Measurements from ENCODE around the gene NDUFV1.

NDUFV1 gene

DNA sequence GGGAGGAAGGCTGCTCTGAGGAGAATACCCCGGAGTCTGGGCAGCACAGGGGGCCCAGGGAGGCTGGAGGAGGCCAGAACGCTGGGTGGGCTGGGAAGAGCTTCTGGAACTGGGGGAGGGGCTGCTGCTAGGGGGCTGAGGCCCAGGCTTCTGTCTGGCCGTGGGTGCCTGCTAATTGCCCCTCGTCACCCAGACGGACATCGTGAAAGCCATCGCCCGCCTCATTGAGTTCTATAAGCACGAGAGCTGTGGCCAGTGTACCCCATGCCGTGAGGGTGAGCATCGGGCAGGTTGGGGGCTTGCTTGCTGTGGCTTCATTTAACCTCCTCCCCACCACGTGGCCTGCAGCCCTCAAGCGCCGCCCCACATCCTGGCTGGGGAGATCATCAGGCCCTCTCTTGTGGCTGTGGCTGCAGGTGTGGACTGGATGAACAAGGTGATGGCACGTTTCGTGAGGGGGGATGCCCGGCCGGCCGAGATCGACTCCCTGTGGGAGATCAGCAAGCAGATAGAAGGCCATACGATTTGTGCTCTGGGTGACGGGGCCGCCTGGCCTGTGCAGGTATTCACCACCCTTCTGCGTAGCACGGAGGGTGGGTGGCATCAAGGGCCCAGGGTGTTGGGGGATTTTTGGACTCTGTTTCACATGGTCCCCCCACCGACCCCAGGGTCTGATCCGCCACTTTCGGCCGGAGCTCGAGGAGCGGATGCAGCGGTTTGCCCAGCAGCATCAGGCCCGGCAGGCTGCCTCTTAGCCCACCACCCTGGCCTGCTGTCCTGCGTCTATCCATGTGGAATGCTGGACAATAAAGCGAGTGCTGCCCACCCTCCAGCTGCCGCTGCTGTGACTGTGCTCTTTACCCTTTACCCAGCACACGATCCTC, 5.2 kb downstream of the NDUFV1 start:
- H3K4me2 ChIP-seq (ENCODE audit: low read length): no peak overlapping the region
- H3K79me2 ChIP-seq: peaks cover 3% of the 10 kb centered on the region
- no peak overlapping the region for H3K4me3 ChIP-seq (ENCODE audit: low read depth, low read length)
- H3K4me1 ChIP-seq: peaks cover 8% of the 10 kb centered on the region
- no peak overlapping the region for H3K9ac ChIP-seq
- no peaks in the 10 kb centered on the region for H3K9me3 ChIP-seq (ENCODE audit: control insufficient read depth, low read length)
- H3K36me3 ChIP-seq (ENCODE audit: control insufficient read depth, insufficient read depth, low read length): no peaks in the 10 kb centered on the region
- no peak overlapping the region for H2AFZ ChIP-seq
- TF ChIP-seq, protein P1, sequence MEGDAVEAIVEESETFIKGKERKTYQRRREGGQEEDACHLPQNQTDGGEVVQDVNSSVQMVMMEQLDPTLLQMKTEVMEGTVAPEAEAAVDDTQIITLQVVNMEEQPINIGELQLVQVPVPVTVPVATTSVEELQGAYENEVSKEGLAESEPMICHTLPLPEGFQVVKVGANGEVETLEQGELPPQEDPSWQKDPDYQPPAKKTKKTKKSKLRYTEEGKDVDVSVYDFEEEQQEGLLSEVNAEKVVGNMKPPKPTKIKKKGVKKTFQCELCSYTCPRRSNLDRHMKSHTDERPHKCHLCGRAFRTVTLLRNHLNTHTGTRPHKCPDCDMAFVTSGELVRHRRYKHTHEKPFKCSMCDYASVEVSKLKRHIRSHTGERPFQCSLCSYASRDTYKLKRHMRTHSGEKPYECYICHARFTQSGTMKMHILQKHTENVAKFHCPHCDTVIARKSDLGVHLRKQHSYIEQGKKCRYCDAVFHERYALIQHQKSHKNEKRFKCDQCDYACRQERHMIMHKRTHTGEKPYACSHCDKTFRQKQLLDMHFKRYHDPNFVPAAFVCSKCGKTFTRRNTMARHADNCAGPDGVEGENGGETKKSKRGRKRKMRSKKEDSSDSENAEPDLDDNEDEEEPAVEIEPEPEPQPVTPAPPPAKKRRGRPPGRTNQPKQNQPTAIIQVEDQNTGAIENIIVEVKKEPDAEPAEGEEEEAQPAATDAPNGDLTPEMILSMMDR (IDR thresholded peaks at IDR 0.05): no peak
- H3K27me3 ChIP-seq (ENCODE audit: control insufficient read depth, insufficient read depth, low read length): no peaks in the 10 kb centered on the region
- H3K27ac ChIP-seq: no peak overlapping the region

DNA sequence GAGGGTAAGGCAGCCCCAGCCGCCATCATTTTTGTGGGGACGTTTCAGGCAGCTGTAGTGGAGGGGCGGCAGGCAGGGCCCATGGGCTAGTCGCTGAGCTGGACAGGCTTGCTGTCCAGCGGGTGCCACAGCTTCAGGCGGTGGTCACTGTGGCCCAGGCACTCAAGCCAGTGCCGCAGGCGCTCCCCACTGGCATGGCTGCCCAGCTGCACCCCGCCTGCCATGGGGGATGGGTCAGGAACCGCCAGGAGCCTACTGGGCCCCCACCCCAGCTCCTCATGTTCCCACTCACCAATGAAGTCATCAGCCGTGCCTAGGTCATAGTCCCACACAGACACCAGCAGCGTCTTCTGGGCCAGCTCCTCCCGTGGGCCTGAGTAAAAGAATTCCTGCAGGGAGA, 6.0 kb downstream of the NDUFV1 start:
- no peaks in the 10 kb centered on the region for H3K9me3 ChIP-seq (ENCODE audit: control insufficient read depth, low read length)
- H3K4me1 ChIP-seq: peaks cover 6% of the 10 kb centered on the region
- no peak overlapping the region for H3K4me3 ChIP-seq (ENCODE audit: low read depth, low read length)
- no peak overlapping the region for H3K9ac ChIP-seq
- TF ChIP-seq, protein P1 (IDR thresholded peaks at IDR 0.05): no peak
- no peak overlapping the region for H3K27ac ChIP-seq
- no peak overlapping the region for H3K4me2 ChIP-seq (ENCODE audit: low read length)
- no peak overlapping the region for H2AFZ ChIP-seq
- H3K79me2 ChIP-seq: no peaks in the 10 kb centered on the region
- no peaks in the 10 kb centered on the region for H3K27me3 ChIP-seq (ENCODE audit: control insufficient read depth, insufficient read depth, low read length)
- no peaks in the 10 kb centered on the region for H3K36me3 ChIP-seq (ENCODE audit: control insufficient read depth, insufficient read depth, low read length)

DNA sequence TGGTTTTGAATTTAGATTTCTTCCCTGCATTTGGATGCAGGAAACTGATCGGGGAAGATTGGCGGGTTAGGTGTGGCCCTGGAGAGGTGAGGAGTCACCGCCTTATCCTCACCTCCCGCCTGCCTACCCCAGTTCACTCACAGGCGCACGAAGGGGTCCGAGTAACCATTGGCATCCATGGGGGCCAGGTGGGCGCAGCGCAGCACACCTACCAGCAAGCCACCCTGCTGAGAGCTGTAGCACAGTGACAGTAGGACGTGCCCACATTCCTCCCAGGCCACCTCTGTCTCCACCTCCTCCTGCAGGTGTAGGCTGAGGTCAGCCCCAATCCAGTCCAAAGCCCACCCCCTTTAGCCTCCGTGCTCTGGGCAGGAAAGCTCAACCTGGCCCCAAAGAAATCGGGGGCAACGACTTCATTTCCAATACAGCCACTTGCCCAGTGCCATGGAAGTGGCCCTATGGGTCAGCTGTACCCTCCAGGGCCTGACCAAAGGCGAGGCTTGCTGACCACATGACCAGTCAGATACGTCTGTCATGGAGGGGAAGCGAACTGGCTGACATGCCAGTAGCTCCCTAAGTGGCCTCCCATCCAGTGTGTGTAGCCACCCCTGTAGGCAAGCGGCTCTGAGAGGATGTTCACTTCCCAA, 6.7 kb downstream of the NDUFV1 start:
- H3K79me2 ChIP-seq: no peaks in the 10 kb centered on the region
- TF ChIP-seq, protein P1 (IDR thresholded peaks at IDR 0.05): no peak
- H2AFZ ChIP-seq: no peak overlapping the region
- H3K9me3 ChIP-seq (ENCODE audit: control insufficient read depth, low read length): no peaks in the 10 kb centered on the region
- H3K36me3 ChIP-seq (ENCODE audit: control insufficient read depth, insufficient read depth, low read length): no peaks in the 10 kb centered on the region
- no peak overlapping the region for H3K4me3 ChIP-seq (ENCODE audit: low read depth, low read length)
- H3K4me1 ChIP-seq: peaks cover 5% of the 10 kb centered on the region
- peak overlapping the region; percentile 50 for H3K4me2 ChIP-seq (ENCODE audit: low read length)
- H3K9ac ChIP-seq: no peak overlapping the region
- no peaks in the 10 kb centered on the region for H3K27me3 ChIP-seq (ENCODE audit: control insufficient read depth, insufficient read depth, low read length)
- no peak overlapping the region for H3K27ac ChIP-seq

DNA sequence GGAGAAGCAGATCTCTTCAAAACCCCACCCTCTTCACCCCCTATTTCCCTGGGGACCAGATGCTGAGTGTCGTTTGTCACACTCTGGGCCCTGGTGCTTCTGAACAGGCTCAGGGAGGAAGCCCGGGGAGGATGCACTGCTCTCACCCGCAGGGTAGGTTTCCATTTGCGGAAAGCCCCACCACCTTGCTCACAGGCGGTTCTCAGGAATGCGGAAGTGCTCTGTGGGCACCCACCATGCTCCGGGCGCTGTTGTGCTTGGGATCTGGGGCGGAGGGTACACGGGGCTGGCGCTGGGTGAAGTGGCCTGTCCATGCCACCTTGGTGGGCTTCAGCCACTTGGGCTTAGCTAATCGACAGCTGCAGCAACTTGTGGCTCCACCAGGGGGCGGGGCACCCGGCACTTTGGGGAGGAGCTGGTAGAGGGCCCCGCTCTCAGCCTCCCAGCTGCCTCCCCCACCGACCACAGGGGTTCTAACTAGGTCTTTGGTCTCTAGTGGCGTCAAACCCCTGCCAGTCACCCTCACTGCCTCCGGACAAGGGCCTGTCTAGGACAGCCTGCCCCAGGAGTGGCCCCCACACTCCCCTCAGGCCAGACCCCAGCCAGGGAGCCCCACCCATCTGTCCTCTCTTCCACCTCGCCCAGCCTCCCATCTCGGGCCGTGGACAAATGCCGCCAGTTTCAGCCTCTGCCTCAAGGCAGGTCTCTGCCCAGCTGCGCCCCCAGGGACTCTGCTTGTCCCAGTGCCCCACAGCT, 7.4 kb downstream of the NDUFV1 start:
- Histone ChIP-seq H3K36me3 (ENCODE audit: control insufficient read depth, insufficient read depth, low read length) (no peaks in the 10 kb centered on the region), H3K9ac (no peak overlapping the region), H3K27ac (no peak overlapping the region), H3K79me2 (no peaks in the 10 kb centered on the region), H3K27me3 (ENCODE audit: control insufficient read depth, insufficient read depth, low read length) (no peaks in the 10 kb centered on the region), H3K4me3 (ENCODE audit: low read depth, low read length) (peak overlapping the region; percentile 17), H3K4me2 (ENCODE audit: low read length) (peak overlapping the region; percentile 50), H3K9me3 (ENCODE audit: control insufficient read depth, low read length) (no peaks in the 10 kb centered on the region), H2AFZ (peak overlapping the region; percentile 77), H3K4me1 (peaks cover 5% of the 10 kb centered on the region)
- TF ChIP-seq, protein P1 (IDR thresholded peaks at IDR 0.05): peak; percentile 46

All from parathyroid adenoma (tissue), 2 donors.